CD4-positive, alpha-beta T cell treated with Interleukin-21 for 1 hour (primary cell): ENCODE data around the gene PRKCB.

ENCODE experiments used
- DNase-seq: peaks from one replicate; pipeline ENCODE4 v3.0.0-alpha.2; 2020

Gene PRKCB

DNA sequence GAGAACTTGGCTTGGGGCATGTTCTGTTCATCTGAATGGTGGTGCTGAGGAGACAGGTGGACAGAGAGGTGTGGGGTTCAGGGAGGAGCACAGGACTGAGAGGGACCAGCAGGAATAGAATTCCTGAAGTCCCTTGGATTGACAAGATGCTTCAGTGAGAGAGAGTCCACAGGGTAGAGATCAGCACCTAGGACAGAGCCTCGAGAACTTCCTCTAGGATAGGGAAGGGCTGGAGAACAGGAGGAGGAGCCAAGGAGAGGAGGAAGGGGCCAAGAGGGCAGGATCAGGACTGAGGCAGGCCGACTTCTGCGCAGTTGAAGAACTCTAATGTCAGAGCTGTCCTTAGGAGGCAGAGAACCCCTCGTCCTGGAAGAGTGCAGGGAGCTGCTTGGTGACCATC, 138.4 kb downstream of the PRKCB start:
- DNase-seq: no peak

DNA sequence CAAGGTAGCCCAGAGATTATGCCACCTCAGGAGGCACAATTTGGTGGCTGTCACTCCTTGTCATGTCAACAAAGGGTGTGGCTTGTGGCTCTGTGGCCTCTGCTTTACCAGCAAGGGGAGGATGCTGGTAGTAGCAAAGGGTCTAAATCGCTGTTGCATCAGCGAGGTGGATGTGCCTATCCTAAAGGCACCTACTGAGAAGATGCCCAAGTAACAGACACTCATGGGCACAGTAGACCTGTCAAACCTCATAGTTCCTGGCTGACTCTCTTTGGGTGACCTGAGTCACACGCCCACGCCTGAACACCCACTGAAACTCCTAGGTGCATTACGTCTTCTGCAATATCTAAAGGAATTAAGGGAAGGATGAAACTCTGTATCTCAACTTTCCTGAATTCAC, 139.5 kb downstream of the PRKCB start:
- no peak for DNase-seq

DNA sequence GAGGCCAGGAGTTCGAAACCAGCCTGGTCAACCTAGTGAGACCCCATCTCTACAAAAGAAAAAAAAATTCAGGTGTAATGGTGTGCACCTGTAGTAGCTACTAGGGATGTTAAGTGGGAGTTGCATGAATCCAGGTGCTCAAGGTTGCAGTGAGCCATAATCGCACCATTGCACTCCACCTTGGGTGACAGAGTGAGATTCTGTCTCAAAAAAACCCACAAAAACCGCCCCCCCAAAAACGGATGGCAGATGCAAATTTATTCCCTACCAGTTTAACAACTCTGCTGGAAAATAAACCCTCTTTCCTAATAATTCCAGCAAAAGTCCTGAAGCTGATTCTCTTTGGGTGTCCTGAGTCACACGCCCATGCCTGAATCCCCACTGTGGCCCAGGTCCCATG, 140.3 kb downstream of the PRKCB start:
- no peak for DNase-seq

DNA sequence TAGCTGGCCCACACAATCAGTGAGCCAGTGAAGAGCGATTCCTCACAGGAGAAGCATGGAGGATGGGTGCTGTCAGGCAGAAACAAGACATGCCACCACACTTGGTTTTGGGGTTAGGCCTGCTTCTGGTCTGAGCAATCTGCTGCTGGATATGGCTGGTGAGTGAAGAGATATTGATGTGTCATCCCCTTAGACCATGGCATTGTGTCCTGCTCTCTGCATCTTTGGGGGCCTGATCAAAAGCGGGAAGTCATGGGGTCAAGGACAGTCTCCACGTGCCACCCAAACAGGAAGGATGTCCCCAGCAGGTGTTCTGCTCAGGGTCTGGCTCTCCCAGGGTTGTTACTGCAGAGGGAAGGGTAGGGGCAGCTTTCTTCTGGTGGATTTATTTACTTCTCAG, 140.7 kb downstream of the PRKCB start:
- DNase-seq: no peak

DNA sequence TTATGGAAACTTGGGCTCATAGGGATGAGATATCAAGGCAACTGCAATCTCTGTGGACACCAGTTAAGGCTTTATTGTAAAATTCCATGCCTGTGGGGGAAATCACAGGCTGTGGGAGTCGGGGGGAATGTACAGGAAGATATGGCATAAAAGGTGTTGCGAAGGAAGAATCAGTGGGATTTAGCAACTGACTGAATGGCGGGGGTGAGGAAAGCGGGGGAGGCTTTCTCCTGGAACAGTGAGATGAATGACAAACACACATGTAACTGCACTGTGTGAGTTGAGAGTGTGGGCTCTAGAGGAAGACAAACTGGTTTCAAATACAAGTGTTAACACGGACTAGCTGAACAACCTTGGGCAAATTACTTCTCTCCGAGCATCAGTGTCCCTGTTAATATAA, 143.7 kb downstream of the PRKCB start:
- DNase-seq: no peak

DNA sequence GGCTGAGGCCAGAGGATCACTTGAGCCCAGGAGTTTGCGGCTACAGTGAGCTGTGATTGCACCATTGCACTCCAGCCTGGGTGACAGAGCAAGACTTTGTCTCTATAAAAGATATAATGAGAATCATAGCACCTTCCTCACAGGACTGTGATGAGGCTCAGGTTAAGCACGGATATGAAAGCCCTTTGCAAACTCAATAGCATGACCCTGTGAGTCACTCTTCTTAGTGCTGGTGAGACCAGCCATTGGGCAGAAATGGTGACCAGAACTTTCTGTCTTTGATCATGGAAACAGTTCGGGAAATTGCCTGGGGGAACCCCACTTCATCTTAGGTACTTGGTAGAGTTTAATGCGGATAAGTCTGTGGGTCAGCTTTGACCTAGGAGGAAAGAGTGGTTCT, 144.2 kb downstream of the PRKCB start:
- no peak for DNase-seq

DNA sequence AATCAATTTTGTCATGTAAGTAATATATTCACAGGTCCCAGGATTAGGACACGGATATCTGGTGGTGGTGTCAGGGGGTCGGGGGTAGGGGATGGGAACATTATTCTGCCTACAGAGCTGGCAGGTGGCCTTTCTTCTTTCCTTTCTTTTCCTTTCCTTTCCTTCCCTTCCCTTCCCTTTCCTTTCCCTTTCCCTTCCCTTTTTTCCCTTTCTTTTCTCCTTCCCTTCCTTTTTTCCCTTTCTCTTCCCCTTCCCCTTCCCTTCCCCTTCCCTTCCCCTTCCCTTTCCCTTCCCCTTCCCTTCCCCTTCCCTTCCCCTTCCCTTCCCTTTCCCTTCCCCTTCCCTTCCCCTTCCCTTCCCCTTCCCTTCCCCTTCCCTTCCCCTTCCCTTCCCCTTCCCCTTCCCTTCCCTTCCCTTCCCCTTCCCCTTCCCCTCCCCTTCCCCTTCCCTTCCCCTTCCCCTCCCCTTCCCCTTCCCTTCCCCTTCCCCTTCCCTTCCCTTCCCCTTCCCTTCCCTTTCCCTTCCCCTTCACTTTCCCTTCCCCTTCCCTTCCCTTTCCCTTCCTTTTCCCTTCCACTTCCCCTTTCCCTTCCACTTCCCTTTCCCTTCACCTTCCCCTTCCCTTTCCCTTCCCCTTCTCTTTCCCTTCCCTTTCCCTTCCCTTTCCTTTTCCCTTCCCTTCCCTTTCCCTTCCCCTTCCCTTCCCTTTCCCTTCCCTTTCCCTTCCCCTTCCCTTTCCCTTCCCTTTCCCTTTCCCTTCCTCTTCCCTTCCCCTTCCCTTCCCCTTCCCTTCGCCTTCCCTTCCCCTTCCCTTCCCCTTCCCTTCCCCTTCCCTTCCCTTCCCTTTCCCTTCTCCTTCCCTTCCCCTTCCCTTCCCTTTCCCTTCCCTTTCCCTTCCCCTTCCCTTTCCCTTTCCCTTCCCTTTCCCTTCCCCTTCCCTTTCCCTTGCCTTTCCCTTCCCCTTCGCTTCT, 145.9 kb downstream of the PRKCB start:
- no peak for DNase-seq

DNA sequence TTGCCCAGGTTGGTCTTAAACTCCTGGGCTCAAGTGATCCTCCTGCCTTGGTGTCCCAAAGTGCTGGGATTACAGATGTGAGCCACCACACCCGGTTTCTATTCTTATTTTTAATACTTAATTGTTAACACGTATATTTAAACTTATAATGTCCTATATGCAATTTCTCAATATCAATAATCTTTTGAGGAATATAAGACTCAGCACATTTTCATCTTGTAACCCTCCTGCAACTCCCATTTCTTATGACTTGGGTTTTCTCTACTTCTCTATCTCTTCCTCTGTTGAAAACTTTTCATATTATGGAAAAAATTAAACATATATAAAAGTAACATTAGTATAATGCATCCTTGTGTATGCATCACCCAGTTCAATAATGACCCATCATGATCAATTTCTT, 150.7 kb downstream of the PRKCB start:
- DNase-seq: no peak

DNA sequence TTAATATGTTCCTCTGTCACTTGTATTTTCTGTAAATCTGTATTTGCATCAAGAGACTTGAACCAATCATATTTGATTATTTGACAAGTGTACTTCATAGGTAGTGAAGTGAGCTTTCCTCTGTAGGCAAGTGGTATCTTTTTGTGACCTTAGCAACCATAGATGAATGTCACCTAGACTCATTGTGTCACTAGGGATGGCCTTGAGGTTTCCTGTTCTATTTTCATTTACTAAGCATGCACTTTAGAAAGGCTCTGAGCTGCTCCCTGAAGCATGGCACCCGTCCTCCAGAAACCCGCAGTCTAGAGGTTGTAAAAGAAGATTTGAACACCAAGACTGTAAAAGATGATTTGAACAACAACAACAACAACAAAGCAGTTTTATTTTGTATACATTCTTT, 151.7 kb downstream of the PRKCB start:
- no peak for DNase-seq

DNA sequence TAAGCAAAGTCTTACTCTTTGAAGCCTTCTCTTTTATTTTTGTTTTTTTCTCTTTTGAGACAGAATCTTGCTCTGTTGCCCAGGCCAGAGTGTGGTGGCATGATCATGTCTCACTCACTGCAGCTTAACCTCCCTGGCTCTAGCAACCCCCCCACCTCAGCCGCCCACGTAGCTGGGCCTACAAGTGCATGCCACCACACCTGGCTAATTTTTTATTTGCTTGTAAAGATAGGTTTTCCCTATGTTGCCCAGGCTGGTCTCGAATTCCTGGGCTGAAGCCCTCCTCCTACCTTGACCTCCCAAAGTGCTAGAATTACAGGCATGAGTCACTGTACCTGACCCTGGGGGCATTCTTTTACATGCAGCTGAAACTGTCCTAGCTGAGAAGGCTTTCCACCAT, 154.7 kb downstream of the PRKCB start:
- no peak for DNase-seq

DNA sequence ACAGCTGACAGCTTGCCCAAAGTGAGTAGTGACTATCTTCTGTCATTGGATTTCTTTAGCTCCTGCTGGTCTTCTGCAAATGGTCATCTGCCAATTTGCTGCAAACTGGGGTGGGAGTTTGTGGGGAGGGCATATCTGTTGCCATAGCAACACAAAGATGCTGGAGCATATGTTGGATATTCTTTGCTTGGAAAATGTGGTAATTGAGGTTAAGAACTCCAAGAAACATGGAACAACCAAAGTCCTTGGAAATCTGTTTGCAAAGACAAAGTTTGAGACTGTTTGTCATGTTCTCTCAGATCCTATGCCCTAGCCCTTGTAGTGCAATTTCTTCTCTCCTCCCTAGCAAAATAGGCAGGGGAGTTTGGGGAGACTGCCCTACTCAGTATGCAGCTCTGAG, 155.3 kb downstream of the PRKCB start:
- no peak for DNase-seq

DNA sequence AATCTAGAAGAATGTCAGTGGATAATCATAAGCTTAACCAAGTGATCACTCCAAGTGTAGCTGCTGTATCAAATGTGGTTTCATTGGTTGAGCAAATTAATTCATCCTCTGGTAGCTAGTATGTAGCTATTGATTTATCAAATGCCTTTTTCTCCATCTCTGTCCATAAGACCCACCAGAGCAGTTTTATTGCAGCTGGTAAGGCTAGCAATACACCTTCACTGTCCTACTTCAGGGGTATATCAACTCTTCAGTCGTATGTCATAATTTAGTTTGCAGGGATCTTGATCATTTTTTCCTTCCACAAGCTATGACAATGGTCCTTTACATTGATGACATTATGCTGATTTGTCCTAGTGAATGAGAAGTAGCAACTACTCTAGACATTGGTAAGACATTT, 158.8 kb downstream of the PRKCB start:
- DNase-seq: no peak

DNA sequence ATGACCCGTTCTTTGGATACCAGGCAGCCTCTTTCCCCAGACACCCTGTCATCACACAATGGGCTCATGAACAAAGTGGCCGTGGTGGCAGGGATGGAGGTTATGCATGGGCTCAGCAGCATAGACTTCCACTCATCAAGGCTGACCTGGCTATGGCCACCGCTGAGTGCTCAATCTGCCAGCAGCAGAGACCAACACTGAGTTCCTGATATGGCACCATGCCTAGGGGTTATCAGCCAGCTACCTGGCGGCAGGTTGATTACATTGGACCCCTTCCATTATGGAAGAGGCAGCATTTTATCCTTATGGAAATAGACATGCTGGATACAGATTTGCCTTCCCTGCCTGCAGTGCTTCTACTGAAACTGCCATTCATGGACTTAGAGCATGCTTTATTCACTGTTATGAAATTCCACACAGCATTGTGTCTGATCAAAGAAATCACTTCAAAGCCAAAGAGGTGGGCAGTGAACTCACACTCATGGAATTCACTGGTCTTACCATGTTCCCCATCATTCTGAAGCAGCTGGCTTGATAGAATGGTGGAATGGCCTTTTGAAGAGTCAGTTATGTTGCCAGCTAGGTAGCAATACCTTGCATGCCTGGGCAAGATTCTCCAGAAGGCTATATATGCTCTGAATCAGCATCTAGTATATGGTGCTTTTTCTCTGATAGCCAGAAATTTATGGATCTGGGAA, 160.6 kb downstream of the PRKCB start:
- DNase-seq: no peak

DNA sequence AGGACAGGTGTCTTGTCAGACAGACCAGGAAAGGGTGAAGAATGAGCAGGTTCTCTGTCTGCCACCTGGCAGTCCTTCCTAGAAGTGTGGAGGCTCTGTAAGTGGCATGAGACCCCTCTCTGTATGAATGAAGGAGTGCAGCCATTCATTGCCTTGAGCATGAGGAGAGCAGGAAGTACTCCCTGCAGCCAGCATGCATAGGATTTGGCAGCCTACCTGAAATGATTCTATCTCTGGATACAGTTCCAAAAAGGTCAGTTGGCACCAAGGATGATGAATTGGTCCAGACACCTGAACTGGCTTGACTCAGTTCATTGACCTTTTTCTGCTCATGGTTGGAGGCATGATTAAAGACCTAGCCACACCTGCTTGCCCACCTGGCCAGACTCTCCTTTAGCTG, 163.0 kb downstream of the PRKCB start:
- no peak for DNase-seq

DNA sequence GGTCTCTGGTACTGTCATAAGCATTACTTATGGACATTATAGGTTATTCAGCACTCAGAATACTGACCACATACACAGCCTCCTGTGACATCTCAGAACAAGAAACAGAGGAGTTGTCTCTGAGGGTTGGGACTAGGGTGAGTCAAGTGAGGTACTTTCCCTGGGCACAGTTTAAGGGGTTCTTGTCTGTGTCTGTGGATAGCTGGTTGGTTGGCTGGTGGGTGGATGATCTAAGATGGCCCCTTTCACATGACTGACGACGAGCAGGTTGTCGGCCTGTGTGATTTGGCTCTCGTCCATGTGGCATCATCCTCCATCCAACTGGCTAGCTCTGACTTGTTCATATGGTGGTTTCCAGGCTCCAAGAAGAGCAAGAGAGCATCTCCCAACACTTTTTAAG, 163.9 kb downstream of the PRKCB start:
- DNase-seq: no peak

DNA sequence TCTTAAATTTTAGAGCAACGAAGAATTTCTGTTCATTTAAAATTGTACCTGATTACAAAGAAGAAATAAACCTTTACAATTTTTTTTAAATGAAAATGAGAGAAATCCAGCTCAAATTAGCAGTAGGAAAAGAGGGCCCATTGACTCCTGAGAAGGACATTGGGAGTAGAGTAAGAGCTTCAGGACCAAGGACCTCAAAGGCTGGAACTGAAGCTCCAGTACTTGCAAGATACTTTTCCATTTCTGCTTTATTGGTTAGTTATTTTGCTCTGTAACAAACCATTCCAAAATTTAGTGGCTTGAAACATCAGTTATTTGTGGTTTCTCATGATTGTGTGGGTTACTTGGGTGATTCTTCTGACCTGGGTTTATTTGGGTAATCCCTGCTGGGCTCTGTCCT, 165.9 kb downstream of the PRKCB start:
- DNase-seq: no peak

DNA sequence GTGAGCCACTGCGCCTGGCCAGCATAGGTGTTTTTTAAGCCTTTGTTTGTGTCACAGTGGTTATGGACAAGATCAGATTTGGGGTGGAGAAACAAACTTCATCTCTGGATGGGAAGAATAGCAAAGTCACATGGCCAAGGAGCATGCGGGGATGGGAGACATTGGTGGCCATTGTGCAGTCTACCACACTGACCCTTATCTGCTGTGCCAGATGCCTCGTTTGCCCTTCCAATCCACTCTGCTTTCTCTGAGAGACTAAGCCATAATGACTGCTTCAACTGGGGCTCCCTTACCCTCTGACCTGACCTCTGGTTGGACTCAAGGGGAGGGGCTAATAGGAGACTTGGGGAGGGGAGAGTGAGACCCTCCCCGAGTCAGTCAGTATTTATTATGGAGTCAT, 166.8 kb downstream of the PRKCB start:
- no peak for DNase-seq

DNA sequence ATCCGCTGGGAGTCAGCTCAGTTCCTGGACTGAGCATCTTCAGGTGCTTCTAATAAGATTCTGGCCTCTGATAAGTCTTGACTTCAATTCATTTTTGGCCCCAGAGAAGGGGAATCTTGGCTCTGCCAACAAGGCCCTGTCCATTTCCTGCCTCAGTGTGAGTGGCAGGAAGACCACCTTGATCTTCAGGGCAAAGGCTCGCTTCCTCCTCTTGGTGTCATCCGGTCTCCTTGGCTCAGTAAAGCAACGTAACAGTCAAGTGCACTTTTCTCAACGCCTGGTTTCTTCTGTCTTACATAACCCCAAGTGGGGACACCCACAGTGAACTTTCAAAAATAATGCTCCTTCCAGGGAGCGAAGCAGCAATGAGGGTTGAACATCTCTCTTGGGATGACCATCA, 169.8 kb downstream of the PRKCB start:
- DNase-seq: no peak

DNA sequence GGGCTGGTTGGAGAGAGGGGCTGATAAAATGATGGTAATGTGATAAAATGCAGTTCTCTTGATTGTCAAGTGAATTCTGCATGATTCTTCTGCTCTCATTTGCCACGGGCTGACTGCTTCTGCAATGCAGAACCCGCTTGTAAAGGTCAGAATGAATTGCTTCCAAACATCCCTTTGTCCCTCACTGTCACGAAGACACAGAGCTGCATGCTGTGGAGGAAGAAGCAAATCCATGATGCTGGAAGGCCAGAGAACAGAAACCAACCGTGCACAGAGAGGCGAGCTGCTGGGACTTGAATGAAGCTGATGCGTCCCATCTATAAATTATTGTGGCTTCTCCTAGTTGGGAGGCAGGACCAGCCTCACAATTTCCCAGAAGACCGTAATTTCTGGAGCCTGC, 171.6 kb downstream of the PRKCB start:
- DNase-seq: no peak

DNA sequence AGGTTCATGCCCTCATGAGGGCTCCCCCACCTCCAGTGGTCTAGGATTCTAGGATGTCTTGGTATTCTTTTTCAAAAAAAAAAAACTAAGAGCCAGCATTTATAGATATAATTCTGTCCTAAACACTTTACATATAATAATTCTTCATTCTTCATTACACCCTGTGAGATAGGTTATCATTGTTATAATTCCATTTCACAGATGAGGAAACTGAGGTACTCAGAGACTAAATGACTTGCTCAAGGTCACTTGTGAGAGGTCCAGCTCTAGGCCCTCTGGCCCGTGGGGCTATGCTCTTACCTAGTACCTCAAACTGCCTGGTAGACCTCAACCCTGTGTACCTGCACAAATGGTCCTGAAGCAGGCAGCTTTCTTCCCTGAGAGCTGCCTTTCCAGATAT, 172.2 kb downstream of the PRKCB start:
- no peak for DNase-seq

DNA sequence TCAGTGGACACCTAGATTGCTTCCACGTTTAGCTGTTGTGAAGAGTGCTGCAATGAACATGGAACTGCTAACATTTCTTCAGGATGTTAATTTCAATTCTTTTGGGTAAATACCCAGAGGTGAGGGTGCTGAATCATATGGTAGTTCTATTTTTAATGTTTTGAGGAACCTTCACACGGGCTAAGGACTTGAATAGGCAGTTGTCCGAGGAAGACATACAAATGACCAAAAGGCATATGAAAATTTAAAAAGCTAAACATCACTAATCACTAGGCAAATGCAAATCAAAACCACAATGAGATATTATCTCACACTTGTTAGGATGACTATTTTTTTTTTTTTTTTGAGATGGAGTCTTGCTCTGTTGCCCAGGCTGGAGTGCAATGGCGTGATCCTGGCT, 173.3 kb downstream of the PRKCB start:
- DNase-seq: no peak

DNA sequence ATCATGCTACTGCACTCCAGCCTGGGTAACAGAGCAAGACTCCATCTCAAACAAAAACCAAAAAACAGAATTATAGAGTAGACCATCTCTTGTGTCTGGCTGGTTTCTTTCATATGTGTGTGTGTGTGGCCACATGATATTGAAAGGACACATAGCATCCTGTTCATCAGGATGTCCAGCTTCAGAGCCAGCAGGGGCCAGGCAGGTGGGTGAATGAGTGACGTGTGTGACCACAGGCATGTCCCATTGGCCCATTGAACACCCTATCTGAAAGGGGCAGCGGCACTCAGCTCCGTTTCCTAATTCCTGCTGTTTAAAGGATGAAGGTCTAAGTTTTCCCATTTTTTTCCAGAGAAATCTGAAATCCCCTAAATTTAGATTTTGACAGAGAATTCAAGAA, 174.2 kb downstream of the PRKCB start:
- DNase-seq: no peak

DNA sequence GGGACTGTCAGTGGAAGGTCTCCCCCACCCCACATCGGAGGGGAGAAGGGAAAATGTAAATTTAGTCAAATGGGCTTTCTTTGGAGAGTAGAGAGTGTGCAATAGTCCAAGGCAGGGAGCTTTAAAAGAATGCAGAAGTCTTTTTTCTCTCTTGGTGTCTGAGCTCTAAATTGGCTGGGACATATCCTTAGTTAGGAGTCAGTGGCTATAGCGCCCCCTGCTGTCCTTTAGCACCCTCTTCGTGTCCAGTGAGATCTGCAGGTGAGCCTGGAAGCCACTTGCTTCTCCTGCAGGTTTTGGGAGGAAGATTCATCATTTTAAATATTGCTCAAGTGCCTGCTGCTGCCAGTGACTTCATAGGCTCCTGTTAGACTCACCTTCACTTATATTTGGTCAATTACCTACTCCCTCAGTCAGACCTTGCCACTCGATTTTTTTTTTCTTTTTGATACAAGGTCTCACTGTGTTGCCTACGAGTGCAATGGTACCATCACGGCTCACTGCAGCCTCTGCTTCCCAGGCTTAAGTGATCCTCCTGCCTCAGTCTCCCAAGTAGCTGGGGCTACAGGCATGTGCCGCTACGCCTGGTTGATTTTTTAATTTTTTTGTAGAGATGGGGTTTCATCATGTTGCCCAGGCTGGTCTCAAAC, 174.8 kb downstream of the PRKCB start:
- DNase-seq: peak; percentile 82

DNA sequence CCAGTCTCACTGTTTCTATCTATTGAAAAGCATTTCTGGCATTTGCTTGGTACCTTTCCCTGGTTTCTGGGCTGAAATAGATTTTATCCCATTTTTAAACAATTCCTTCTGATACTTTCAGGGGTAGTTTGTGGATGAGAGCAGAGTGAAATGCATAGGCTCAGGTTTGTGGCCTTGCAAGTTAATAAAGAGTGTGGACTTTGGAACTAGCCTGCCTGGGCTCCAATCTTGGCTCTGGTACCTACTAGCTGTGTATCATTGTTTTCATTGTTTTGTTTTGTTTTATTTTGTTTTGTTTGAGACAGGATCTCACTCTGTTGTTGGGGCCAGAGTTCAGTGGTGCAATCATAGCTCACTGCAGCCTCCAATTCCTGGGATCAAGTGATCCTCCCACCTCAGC, 175.5 kb downstream of the PRKCB start:
- DNase-seq: no peak
